ENCODE measurements around the gene ANKRD33.
"Not testable (repeated sequence)": the region's sequence is repeated elsewhere in the genome, so short reads cannot be mapped to it uniquely, and the experiment has no call there.

Gene ANKRD33

DNA sequence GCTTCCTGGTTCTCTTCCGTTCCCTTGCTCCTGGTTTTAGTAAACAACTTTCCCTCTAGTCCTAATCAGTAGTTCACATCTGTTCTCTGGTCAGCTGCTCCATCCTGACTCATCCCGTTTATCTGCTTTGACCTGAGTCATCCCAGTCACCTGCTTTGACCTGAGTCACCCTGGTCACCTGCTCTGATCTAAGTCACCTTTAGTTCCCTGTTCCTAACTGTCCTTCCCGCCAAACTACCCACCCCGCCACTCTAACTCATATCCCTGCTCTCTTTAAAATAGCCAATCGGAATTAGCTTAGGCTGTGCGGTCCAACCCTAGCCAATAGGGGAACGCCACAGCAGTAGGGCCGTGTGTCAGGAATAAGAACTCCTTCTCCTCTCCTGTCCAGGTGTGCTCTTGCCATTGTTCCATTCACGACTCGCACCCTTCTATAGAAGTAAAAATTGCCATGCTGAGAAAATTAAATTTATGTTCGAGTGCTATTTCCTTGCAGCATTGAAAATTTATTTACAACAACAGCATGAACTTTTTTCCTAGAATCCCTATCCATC is 3.1 kb upstream of the ANKRD33 start:
- H3K36me3 ChIP-seq (ENCODE audit: control insufficient read depth, insufficient read depth, low read length) = no peaks in the 10 kb centered on the region
- H3K9me3 ChIP-seq (ENCODE audit: control insufficient read depth, insufficient read depth, low read length) = no peaks in the 10 kb centered on the region
- no peak overlapping the region for H3K9ac ChIP-seq (ENCODE audit: low read depth, low read length)
- no peak overlapping the region for H3K4me3 ChIP-seq (ENCODE audit: low read depth, low read length)
- H3K4me1 ChIP-seq (ENCODE audit: control insufficient read depth, insufficient read depth, low read length) = peaks cover 8% of the 10 kb centered on the region
- peaks cover 17% of the 10 kb centered on the region for H3K27me3 ChIP-seq (ENCODE audit: control insufficient read depth, insufficient read depth, low read length)
- no peak overlapping the region for H3K27ac ChIP-seq (ENCODE audit: low read depth, low read length)

DNA sequence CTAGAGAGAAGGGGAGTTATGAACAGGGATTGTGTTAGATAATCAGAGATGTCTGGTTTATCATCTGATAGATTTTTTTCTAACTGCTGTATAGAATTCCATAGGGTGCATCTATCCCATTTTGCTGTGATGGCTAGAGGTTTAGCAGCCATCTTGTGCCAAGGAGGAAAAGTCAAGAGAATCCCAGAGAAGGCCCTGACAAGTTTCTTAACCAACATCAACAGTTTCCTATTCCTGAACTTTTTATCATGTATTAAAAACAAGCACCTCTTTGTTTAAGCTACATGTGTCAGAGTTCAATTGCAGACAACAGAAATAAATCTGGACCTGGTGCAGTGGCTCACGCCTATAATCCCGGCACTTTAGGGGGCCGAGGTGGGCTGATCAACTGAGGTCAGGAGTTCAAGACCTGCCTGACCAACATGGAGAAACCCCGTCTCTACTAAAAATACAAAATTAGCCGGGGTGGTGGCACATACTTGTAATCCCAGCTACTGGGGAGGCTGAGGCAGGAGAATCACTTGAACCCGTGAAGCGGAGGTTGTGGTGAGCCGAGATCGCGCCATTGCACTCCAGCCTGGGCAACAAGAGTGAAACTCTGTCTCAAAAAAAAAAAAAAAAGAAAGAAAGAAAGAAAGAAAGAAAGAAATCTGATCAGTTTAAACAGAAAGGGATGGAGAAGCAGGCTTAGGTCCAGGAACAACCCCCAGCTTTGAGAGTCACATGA is 2.4 kb upstream of the ANKRD33 start:
- H3K27ac ChIP-seq (ENCODE audit: low read depth, low read length) = not testable (repeated sequence)

DNA sequence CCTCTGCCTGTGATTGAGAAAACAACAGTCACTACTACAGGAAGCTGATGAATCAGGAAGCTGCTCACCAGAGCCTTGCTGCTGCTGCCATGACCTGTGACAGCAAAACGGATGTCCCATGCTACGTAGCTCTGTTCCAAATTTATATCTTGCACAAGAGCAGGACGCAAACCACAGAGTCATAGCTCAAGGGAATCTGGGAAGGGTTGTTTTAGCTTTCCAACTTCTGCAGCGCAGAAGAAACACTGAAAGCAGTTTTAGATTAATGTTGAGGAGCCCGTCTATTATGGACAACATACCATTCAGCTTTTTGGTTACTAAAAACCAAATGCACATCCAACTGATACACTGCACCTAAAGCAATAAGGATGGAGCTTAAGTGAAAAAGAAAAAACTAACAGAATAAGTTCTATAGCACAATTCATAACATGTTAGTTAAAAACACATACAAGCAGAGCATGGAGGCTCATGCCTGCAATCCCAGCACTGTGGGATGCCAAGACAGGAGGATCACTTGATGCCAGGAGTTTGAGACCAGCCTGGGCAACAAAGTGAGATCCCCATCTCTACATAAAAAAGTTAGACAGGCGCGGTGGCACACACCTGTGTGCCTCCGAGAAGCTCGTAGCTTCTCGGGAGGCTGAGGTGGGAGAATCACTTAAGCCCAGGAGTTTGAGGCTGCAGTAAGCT is 1.7 kb upstream of the ANKRD33 start:
- H3K9me3 ChIP-seq (ENCODE audit: control insufficient read depth, insufficient read depth, low read length) = no peaks in the 10 kb centered on the region
- peaks cover 8% of the 10 kb centered on the region for H3K4me1 ChIP-seq (ENCODE audit: control insufficient read depth, insufficient read depth, low read length)
- H3K9ac ChIP-seq (ENCODE audit: low read depth, low read length) = no peak overlapping the region
- H3K27ac ChIP-seq (ENCODE audit: low read depth, low read length) = no peak overlapping the region
- no peak overlapping the region for H3K4me3 ChIP-seq (ENCODE audit: low read depth, low read length)
- H3K36me3 ChIP-seq (ENCODE audit: control insufficient read depth, insufficient read depth, low read length) = no peaks in the 10 kb centered on the region
- peaks cover 17% of the 10 kb centered on the region for H3K27me3 ChIP-seq (ENCODE audit: control insufficient read depth, insufficient read depth, low read length)

More for the DNA sequence above, 2.4 kb upstream of the ANKRD33 start:
- H3K36me3 ChIP-seq (ENCODE audit: control insufficient read depth, insufficient read depth, low read length); H3K4me1 ChIP-seq (ENCODE audit: control insufficient read depth, insufficient read depth, low read length); H3K9ac ChIP-seq (ENCODE audit: low read depth, low read length); H3K9me3 ChIP-seq (ENCODE audit: control insufficient read depth, insufficient read depth, low read length); H3K4me3 ChIP-seq (ENCODE audit: low read depth, low read length): not testable (repeated sequence)
- peaks cover 17% of the 10 kb centered on the region for H3K27me3 ChIP-seq (ENCODE audit: control insufficient read depth, insufficient read depth, low read length)

- Histone ChIP-seq H3K9me3 (ENCODE audit: control insufficient read depth, insufficient read depth, low read length) (no peaks in the 10 kb centered on the region), H3K4me1 (ENCODE audit: control insufficient read depth, insufficient read depth, low read length) (peaks cover 8% of the 10 kb centered on the region), H3K27me3 (ENCODE audit: control insufficient read depth, insufficient read depth, low read length) (peaks cover 17% of the 10 kb centered on the region), H3K4me3 (ENCODE audit: low read depth, low read length) (peak overlapping the region; percentile 59), H3K9ac (ENCODE audit: low read depth, low read length) (no peak overlapping the region), H3K27ac (ENCODE audit: low read depth, low read length) (no peak overlapping the region), H3K36me3 (ENCODE audit: control insufficient read depth, insufficient read depth, low read length) (no peaks in the 10 kb centered on the region)
Observed at GRCh38 chr12:51888316-51889215, 663 bp downstream of the ANKRD33 start.

DNA sequence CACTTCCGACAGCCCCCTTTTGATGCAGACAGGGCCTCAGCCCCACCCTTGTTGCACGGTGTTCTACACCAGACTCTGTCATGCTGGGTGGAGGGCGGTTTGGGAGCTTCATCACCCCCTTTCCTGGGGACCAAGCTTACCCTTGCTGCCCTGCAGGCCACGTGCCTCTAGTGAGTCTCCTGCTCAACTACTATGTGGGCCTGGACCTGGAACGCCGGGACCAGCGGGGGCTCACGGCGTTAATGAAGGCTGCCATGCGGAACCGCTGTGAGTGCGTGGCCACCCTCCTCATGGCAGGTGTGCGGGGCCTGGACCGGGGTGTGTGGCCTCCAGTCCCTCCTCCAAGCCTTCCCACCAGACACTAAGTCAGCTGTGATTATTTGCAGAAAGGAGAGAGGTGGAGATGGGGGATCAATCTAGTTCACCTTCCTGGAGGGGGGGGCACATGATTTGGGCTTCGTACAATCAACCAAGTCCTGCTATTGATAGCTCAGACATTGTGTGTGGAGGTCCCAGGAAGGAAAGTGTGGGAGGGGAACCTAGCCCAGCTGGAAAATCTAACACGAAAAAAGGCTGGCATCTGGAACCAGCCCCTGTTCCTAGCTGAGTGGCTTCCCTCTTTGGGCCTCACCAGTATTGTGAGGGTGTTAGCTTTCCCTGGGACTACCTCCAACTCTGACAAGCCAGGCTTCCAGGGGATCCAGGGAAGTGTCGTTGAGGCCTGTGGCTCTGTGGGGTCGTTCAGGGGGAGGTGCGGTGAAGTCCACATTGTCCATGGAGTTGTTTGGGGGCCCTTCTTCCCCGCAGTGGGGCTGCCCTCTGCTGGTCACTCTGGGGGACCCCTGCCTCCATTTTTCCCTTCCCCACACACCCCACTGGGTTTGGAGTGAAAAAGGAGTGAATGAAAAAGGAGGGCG is 1.6 kb downstream of the ANKRD33 start:
- peaks cover 8% of the 10 kb centered on the region for H3K4me1 ChIP-seq (ENCODE audit: control insufficient read depth, insufficient read depth, low read length)
- no peaks in the 10 kb centered on the region for H3K36me3 ChIP-seq (ENCODE audit: control insufficient read depth, insufficient read depth, low read length)
- H3K9ac ChIP-seq (ENCODE audit: low read depth, low read length) = no peak overlapping the region
- peaks cover 17% of the 10 kb centered on the region for H3K27me3 ChIP-seq (ENCODE audit: control insufficient read depth, insufficient read depth, low read length)
- no peaks in the 10 kb centered on the region for H3K9me3 ChIP-seq (ENCODE audit: control insufficient read depth, insufficient read depth, low read length)
- H3K27ac ChIP-seq (ENCODE audit: low read depth, low read length) = no peak overlapping the region
- H3K4me3 ChIP-seq (ENCODE audit: low read depth, low read length) = no peak overlapping the region

DNA sequence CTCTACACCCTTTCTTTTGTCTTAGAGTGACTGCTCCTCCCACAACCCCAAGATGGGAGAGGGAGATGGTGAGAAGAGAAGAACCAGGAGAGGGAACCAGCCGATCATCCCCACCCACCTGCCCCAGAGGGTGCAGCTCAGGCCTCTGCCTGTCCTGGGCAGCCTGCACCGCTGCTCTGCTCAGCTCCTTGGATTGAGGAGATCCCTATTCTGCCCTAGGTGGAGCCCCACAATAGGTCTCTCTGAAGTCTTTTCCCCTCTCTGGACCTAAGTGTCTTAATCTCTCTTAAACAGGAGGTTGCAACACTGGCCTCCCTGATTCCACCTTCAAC is 2.2 kb downstream of the ANKRD33 start:
- Histone ChIP-seq H3K9me3 (ENCODE audit: control insufficient read depth, insufficient read depth, low read length) (no peaks in the 10 kb centered on the region), H3K27me3 (ENCODE audit: control insufficient read depth, insufficient read depth, low read length) (peaks cover 17% of the 10 kb centered on the region), H3K9ac (ENCODE audit: low read depth, low read length) (no peak overlapping the region), H3K36me3 (ENCODE audit: control insufficient read depth, insufficient read depth, low read length) (no peaks in the 10 kb centered on the region), H3K4me3 (ENCODE audit: low read depth, low read length) (no peak overlapping the region), H3K4me1 (ENCODE audit: control insufficient read depth, insufficient read depth, low read length) (peaks cover 8% of the 10 kb centered on the region), H3K27ac (ENCODE audit: low read depth, low read length) (no peak overlapping the region)

DNA sequence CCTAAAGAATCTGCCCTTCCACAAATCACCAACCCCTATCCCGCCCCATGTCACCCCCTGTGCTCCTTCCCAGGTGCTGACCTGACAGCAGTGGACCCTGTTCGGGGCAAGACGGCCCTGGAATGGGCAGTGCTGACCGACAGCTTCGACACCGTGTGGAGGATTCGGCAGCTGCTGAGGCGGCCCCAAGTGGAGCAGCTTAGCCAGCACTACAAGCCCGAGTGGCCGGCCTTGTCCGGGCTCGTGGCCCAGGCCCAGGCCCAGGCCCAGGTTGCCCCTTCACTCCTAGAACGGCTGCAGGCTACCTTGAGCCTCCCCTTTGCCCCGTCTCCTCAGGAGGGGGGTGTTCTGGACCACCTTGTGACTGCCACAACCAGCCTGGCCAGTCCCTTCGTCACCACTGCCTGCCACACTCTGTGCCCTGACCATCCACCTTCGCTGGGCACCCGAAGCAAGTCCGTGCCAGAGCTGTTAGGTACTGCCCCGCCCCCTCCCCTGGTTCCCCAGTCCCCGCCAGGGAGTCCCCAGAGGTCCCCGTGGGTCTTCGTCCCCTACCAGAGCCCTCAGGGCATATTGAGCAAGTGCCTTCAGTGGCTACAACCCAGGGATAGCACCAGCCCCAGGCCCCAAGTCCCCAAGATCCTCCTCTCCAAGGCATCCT is 2.7 kb downstream of the ANKRD33 start:
- Histone ChIP-seq H3K36me3 (ENCODE audit: control insufficient read depth, insufficient read depth, low read length) (no peaks in the 10 kb centered on the region), H3K9me3 (ENCODE audit: control insufficient read depth, insufficient read depth, low read length) (no peaks in the 10 kb centered on the region), H3K4me3 (ENCODE audit: low read depth, low read length) (no peak overlapping the region), H3K4me1 (ENCODE audit: control insufficient read depth, insufficient read depth, low read length) (peaks cover 8% of the 10 kb centered on the region), H3K27ac (ENCODE audit: low read depth, low read length) (no peak overlapping the region), H3K9ac (ENCODE audit: low read depth, low read length) (no peak overlapping the region), H3K27me3 (ENCODE audit: control insufficient read depth, insufficient read depth, low read length) (peaks cover 17% of the 10 kb centered on the region)

- Histone ChIP-seq H3K9ac (ENCODE audit: low read depth, low read length) (no peak overlapping the region), H3K27me3 (ENCODE audit: control insufficient read depth, insufficient read depth, low read length) (peaks cover 17% of the 10 kb centered on the region), H3K4me1 (ENCODE audit: control insufficient read depth, insufficient read depth, low read length) (peaks cover 6% of the 10 kb centered on the region), H3K27ac (ENCODE audit: low read depth, low read length) (no peak overlapping the region), H3K9me3 (ENCODE audit: control insufficient read depth, insufficient read depth, low read length) (no peaks in the 10 kb centered on the region), H3K36me3 (ENCODE audit: control insufficient read depth, insufficient read depth, low read length) (no peaks in the 10 kb centered on the region), H3K4me3 (ENCODE audit: low read depth, low read length) (no peak overlapping the region)
Observed at GRCh38 chr12:51891843-51892242, 3.9 kb downstream of the ANKRD33 start.

- Histone ChIP-seq H3K4me3 (ENCODE audit: low read depth, low read length) (no peak overlapping the region), H3K4me1 (ENCODE audit: control insufficient read depth, insufficient read depth, low read length) (no peaks in the 10 kb centered on the region; the same call in 1 of the 2 replicates), H3K27me3 (ENCODE audit: control insufficient read depth, insufficient read depth, low read length) (peaks cover 7% of the 10 kb centered on the region; the same call in 1 of the 2 replicates), H3K9me3 (ENCODE audit: control insufficient read depth, insufficient read depth, low read length) (no peaks in the 10 kb centered on the region), H3K36me3 (ENCODE audit: control insufficient read depth, insufficient read depth, low read length) (no peaks in the 10 kb centered on the region), H3K9ac (ENCODE audit: low read depth, low read length) (no peak overlapping the region), H3K27ac (ENCODE audit: low read depth, low read length) (no peak overlapping the region)
Observed at GRCh38 chr12:51893786-51894185, 5.9 kb downstream of the ANKRD33 start.
